HepG2 (cell line): ENCODE measurements around the gene MAP1B. TPM values are rescaled to one million over a fixed set of nuclear protein-coding genes. Genes with fewer than 3 reads are reported as not detected.
A peak's percentile ranks its signal among the peaks of the same experiment; 100 is the strongest.

Source experiments
- FIP1L1 ChIP-seq: fragments of 200-400 bp; formaldehyde crosslinking; IDR thresholded peaks from 2 replicates; pipeline ENCODE4 v1.6.1; 2018; ENCODE audit warnings: low read depth, mild to moderate bottlenecking, low read length, moderate library complexity, borderline replicate concordance; ENCODE audit not compliant: insufficient read depth
- HNRNPUL1 ChIP-seq: fragments of 200-400 bp; formaldehyde crosslinking; IDR thresholded peaks from 2 replicates; pipeline ENCODE4 v1.6.1; 2017; ENCODE audit warnings: low read depth, mild to moderate bottlenecking, low read length, moderate library complexity
- IRX3 ChIP-seq: sonication (generic); formaldehyde crosslinking; IDR thresholded peaks from 2 replicates; pipeline ENCODE4 v1.8.1; 2023; ENCODE audit warnings: mild to moderate bottlenecking, low read depth, missing genetic modification reagents, borderline replicate concordance
- KLF9 ChIP-seq: IDR thresholded peaks from 2 replicates; pipeline ENCODE4 v1.6.1; 2016; ENCODE audit warnings: low read depth
- MAFF ChIP-seq: IDR thresholded peaks from 2 replicates; pipeline ENCODE4 v1.6.1; 2011; ENCODE audit warnings: low read depth, low read length, improper control_type of control experiment
- PPARG ChIP-seq: conservative IDR thresholded peaks from 2 replicates; pipeline ENCODE4 v1.6.1; 2016; ENCODE audit warnings: missing biosample characterization, missing genetic modification reagents
- RFXANK ChIP-seq: IDR thresholded peaks from 2 replicates; pipeline ENCODE4 v1.6.1; 2016
- SYNCRIP ChIP-seq: fragments of 200-400 bp; formaldehyde crosslinking; IDR thresholded peaks from 2 replicates; pipeline ENCODE4 v1.6.1; 2018; ENCODE audit warnings: mild to moderate bottlenecking, low read depth, low read length; ENCODE audit not compliant: insufficient read depth
- TIGD3 ChIP-seq: sonication (generic); formaldehyde crosslinking; IDR thresholded peaks from 2 replicates; pipeline ENCODE4 v1.5.1; 2020; ENCODE audit warnings: mild to moderate bottlenecking, missing genetic modification reagents, borderline replicate concordance
- ZNF263 ChIP-seq: sonication (generic); formaldehyde crosslinking; IDR thresholded peaks from 2 replicates; pipeline ENCODE4 v1.4.0; 2020; ENCODE audit warnings: missing genetic modification reagents
- ZNF432 ChIP-seq: sonication (generic); formaldehyde crosslinking; IDR thresholded peaks from 2 replicates; pipeline ENCODE4 v1.5.0; 2020; ENCODE audit warnings: missing genetic modification reagents, mild to moderate bottlenecking, borderline replicate concordance
- ZNF556 ChIP-seq: sonication (generic); formaldehyde crosslinking; IDR thresholded peaks from 2 replicates; pipeline ENCODE4 v1.4.0; 2020; ENCODE audit warnings: mild to moderate bottlenecking, missing genetic modification reagents, borderline replicate concordance
- ZNF563 ChIP-seq: sonication (generic); formaldehyde crosslinking; IDR thresholded peaks from 2 replicates; pipeline ENCODE4 v1.8.0; 2022; ENCODE audit warnings: mild to moderate bottlenecking, moderate library complexity, missing genetic modification reagents
- ZNF790 ChIP-seq: sonication (generic); formaldehyde crosslinking; IDR thresholded peaks from 2 replicates; pipeline ENCODE4 v1.8.0; 2022; ENCODE audit warnings: missing genetic modification reagents, mild to moderate bottlenecking, borderline replicate concordance
- ZSCAN22 ChIP-seq: sonication (generic); formaldehyde crosslinking; IDR thresholded peaks from 2 replicates; pipeline ENCODE4 v1.4.0; 2020; ENCODE audit warnings: mild to moderate bottlenecking, missing genetic modification reagents
- polyA plus RNA-seq, 8 experiments: library from polyadenylated mRNA; depleted of rRNA in 3 of 8; stranded (reverse) in 7 of 8; unstranded in 1 of 8; fragments of >200 nt; fragmentation: Illumina TruSeq in 4 of 8; extraction: Trizol in 4 of 8; gene quantifications; 2 replicates each; pipeline versions ENCODE4 v1.2.1 to v1.2.3, GENCODE V29; 2011 to 2016; ENCODE audit warnings: low read depth in 4 of 8, missing spikeins in 1 of 8, mixed read lengths in 1 of 8; ENCODE audit not compliant: insufficient read depth in 1 of 8
- total RNA-seq, 5 experiments: library from RNA; depleted of rRNA; stranded (reverse); fragments of >200 nt; fragmentation: Illumina TruSeq; extraction: Trizol; gene quantifications; 2 replicates each; pipeline ENCODE4 v1.2.3, GENCODE V29; 2016; ENCODE audit warnings: low read depth in 1 of 5
- TF ChIP-seq, protein P1 (sequence below): sonication (generic); formaldehyde crosslinking; IDR thresholded peaks from 2 replicates; pipeline ENCODE4 v1.9.0; 2021; ENCODE audit warnings: mild to moderate bottlenecking, missing genetic modification reagents
- TF ChIP-seq, protein P2 (sequence below): sonication (generic); formaldehyde crosslinking; IDR thresholded peaks from 2 replicates; pipeline ENCODE4 v1.5.0; 2020; ENCODE audit warnings: mild to moderate bottlenecking, missing genetic modification reagents, borderline replicate concordance

Gene MAP1B
- total and polyA plus RNA-seq, 2 of the 13 experiments (the other 11 are each of a cell fraction or from before 2014, with no cell fraction given) = 3.3 to 6.2 TPM

DNA sequence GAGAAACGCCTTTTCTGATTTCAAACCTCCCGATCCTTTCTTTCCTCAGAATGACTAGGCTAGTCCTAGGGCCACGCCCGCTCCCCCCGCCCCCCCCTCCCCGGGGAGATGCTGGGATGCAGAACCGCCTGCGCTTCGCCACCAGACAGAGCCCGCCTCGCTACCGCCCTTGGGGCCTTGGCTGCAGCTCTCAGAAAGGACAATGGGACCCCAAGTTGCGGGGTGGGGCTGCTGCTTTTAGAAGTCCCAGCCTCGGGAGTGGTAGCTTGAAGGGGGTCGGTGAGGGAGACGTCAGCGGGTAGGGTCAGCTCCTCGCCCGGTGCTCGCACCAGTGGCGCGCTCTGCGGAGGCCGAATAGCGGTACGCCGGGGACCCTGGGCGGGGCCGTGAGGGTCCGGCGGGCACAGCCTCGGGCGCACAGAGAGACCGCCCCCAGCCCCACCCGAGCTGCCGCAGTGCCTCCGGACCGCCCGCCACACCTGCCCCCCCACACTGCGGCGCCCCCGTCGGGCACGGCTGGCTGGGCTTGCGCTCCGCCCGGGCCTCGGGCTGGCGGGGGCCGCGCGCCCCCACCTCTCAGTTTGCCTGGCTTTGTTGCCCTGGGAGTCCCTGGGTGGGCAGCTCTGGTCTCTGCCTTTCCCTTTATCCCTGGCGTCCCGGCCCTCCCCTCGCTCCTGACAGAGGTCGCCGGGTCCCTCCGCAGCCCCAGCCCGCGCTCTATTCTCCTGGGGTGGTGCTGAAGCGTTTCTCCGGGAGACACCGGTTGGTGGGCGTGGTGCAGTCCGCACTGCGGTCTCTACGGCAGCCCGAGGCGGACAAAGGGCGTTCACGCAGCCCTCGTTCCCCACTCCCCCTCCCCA is 1.2 kb downstream of the MAP1B start (continued):
- TF ChIP-seq ZNF432 = no peak
- TF ChIP-seq IRX3 = no peak
- peak; percentile 32; the same call in 1 of the 2 replicates for TF ChIP-seq ZNF263
- TF ChIP-seq FIP1L1 = no peak
- TF ChIP-seq, protein P1, sequence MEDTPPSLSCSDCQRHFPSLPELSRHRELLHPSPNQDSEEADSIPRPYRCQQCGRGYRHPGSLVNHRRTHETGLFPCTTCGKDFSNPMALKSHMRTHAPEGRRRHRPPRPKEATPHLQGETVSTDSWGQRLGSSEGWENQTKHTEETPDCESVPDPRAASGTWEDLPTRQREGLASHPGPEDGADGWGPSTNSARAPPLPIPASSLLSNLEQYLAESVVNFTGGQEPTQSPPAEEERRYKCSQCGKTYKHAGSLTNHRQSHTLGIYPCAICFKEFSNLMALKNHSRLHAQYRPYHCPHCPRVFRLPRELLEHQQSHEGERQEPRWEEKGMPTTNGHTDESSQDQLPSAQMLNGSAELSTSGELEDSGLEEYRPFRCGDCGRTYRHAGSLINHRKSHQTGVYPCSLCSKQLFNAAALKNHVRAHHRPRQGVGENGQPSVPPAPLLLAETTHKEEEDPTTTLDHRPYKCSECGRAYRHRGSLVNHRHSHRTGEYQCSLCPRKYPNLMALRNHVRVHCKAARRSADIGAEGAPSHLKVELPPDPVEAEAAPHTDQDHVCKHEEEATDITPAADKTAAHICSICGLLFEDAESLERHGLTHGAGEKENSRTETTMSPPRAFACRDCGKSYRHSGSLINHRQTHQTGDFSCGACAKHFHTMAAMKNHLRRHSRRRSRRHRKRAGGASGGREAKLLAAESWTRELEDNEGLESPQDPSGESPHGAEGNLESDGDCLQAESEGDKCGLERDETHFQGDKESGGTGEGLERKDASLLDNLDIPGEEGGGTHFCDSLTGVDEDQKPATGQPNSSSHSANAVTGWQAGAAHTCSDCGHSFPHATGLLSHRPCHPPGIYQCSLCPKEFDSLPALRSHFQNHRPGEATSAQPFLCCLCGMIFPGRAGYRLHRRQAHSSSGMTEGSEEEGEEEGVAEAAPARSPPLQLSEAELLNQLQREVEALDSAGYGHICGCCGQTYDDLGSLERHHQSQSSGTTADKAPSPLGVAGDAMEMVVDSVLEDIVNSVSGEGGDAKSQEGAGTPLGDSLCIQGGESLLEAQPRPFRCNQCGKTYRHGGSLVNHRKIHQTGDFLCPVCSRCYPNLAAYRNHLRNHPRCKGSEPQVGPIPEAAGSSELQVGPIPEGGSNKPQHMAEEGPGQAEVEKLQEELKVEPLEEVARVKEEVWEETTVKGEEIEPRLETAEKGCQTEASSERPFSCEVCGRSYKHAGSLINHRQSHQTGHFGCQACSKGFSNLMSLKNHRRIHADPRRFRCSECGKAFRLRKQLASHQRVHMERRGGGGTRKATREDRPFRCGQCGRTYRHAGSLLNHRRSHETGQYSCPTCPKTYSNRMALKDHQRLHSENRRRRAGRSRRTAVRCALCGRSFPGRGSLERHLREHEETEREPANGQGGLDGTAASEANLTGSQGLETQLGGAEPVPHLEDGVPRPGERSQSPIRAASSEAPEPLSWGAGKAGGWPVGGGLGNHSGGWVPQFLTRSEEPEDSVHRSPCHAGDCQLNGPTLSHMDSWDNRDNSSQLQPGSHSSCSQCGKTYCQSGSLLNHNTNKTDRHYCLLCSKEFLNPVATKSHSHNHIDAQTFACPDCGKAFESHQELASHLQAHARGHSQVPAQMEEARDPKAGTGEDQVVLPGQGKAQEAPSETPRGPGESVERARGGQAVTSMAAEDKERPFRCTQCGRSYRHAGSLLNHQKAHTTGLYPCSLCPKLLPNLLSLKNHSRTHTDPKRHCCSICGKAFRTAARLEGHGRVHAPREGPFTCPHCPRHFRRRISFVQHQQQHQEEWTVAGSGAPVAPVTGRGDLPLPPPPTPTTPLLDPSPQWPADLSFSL (CRISPR knock-in tag) = no peak
- TF ChIP-seq TIGD3 (CRISPR knock-in tag) = no peak
- no peak for TF ChIP-seq ZSCAN22 (CRISPR knock-in tag)
- TF ChIP-seq HNRNPUL1 = no peak
- TF ChIP-seq SYNCRIP = no peak
- TF ChIP-seq, protein P2, sequence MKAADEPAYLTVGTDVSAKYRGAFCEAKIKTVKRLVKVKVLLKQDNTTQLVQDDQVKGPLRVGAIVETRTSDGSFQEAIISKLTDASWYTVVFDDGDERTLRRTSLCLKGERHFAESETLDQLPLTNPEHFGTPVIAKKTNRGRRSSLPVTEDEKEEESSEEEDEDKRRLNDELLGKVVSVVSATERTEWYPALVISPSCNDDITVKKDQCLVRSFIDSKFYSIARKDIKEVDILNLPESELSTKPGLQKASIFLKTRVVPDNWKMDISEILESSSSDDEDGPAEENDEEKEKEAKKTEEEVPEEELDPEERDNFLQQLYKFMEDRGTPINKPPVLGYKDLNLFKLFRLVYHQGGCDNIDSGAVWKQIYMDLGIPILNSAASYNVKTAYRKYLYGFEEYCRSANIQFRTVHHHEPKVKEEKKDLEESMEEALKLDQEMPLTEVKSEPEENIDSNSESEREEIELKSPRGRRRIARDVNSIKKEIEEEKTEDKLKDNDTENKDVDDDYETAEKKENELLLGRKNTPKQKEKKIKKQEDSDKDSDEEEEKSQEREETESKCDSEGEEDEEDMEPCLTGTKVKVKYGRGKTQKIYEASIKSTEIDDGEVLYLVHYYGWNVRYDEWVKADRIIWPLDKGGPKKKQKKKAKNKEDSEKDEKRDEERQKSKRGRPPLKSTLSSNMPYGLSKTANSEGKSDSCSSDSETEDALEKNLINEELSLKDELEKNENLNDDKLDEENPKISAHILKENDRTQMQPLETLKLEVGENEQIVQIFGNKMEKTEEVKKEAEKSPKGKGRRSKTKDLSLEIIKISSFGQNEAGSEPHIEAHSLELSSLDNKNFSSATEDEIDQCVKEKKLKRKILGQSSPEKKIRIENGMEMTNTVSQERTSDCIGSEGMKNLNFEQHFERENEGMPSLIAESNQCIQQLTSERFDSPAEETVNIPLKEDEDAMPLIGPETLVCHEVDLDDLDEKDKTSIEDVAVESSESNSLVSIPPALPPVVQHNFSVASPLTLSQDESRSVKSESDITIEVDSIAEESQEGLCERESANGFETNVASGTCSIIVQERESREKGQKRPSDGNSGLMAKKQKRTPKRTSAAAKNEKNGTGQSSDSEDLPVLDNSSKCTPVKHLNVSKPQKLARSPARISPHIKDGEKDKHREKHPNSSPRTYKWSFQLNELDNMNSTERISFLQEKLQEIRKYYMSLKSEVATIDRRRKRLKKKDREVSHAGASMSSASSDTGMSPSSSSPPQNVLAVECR (CRISPR knock-in tag) = peak; percentile 74; the same call in 1 of the 2 replicates
- 0 out of 2 replicates have a peak, but pooled peaks have one; percentile 46 for TF ChIP-seq ZNF556
- peak; percentile 58; the same call in 1 of the 2 replicates for TF ChIP-seq ZNF563 (CRISPR knock-in tag)
- TF ChIP-seq PPARG = no peak
- TF ChIP-seq MAFF = no peak
- peak; percentile 92 for TF ChIP-seq KLF9 (CRISPR knock-in tag)
- TF ChIP-seq RFXANK (CRISPR knock-in tag) = no peak
- no peak for TF ChIP-seq ZNF790 (CRISPR knock-in tag)
